ENCODE results near the gene UBE3B. TPM values are rescaled to one million over a fixed set of nuclear protein-coding genes. Genes with fewer than 3 reads are reported as not detected.

Gene UBE3B
- total RNA-seq, 1 experiment from 2014 or later = 3,976 TPM

DNA sequence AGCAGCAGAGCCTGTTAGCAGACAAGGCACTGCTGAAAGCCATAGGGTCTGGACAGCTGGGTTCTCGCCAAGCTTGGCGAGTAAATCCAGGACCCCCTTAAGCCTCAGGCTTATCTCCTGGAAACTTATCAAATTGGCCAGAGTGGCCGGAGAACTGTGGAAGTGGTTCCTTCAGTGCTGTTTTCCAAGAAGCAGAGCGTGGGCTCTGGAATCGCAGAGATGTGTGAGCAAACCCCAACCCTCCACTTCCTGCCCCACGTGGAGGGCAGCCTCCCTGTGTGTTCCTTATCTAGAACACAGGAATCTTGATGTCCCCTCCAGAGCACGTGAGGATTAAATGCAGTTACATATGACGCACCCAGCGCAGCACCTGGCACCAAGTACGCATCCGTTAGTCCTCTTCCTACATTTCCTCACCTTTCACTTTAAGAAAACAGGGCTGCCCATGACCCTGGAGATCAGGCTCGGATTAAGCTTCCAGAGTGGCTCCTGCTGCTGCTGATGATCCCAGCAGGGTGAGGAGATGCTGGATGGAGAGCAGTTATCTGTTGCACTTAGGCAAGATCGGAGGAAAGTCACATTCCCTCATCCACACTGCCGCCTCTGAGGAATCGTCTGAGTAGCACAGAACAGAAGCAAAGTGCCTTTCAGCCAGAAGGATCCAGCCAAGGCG, 60.9 kb downstream of the UBE3B start:
- no peak for DNase-seq (ENCODE audit: low read depth in 1 of 2, low spot score in 2 of 2)
- H3K4me1 ChIP-seq (replicated peaks) = peaks cover 18% of the 10 kb centered on the region
- H3K36me3 ChIP-seq = peaks cover 12% of the 10 kb centered on the region
- no peak overlapping the region for H3K4me3 ChIP-seq
- H3K27ac ChIP-seq = no peak overlapping the region
- H3K27me3 ChIP-seq (replicated peaks) = no peaks in the 10 kb centered on the region
- no peaks in the 10 kb centered on the region; the same call in 1 of the 2 replicates for H3K9me3 ChIP-seq (replicated peaks)

DNA sequence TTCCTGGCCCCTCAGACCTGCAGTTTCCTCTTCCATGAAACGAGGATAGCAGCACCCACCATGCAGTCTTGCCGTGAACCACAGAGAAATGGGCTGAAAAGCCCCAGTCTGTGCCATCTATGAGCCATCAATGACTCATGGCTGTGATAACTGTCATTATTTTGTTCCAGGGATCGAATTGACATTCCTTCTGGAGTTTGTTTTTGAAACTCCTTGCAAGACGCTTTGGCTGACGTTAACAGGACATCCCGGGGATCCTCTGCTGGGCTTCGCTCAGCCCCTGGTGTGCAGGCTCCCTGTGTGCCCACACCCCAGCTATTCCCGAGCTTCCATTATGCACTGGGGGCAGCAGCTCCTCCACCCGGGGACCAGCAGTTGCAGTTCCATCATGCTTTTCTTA, 62.1 kb downstream of the UBE3B start:
- no peaks in the 10 kb centered on the region for H3K27me3 ChIP-seq (replicated peaks)
- peak in 1 of 2 experiments; percentile 45 for DNase-seq (ENCODE audit: low read depth in 1 of 2, low spot score in 2 of 2)
- H3K4me3 ChIP-seq = no peak overlapping the region
- peaks cover 11% of the 10 kb centered on the region for H3K36me3 ChIP-seq
- H3K4me1 ChIP-seq (replicated peaks) = peaks cover 18% of the 10 kb centered on the region
- H3K9me3 ChIP-seq (replicated peaks) = no peaks in the 10 kb centered on the region; the same call in 1 of the 2 replicates
- 0 out of 2 replicates have a peak overlapping the region, but pooled peaks have one; percentile 11 for H3K27ac ChIP-seq

DNA sequence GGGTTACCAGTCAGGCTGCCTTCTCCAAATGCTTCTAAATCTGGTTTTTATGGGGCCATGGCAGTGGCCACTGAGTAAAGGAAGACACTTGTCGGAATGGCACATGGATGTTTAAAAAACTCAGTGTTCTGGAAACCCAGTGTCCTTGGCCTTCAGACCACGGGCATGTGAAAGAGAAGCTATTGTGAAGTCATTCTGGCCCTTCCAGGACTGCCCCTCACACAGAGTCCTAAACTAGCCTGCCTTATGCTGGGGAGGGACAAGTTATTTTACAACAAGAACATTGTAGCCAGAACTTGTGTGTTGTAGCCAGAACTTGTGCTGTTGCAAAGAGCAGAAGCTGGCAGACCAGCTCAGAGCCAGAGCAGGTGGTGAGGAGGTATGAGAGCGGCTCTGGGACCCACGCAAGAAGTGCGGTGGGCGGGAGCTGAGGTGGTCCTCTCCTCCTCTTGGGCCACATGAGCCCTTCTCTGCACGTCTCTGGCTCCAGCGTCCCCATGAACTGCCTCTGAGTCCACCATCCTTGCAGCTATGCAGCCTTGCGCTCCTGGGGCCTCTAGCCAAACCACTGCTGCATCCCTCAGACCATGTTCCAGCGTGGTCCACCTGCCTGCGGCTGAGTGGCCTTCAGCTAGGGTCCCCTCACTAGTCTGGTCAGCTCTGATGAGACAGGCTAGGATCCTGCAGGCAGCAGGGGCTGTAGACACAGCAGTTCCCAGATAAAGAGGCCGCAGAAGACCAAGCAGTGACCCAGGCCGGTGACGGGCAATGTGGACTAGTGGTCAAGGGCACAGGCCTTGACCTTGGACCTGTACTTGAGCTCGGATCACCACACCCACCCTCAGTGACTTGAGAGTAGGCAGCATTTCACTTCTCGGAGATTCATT, 63.3 kb downstream of the UBE3B start:
- Histone ChIP-seq H3K27me3 (replicated peaks) (no peaks in the 10 kb centered on the region), H3K4me3 (no peak overlapping the region), H3K36me3 (peaks cover 4% of the 10 kb centered on the region; the same call in 1 of the 2 replicates), H3K4me1 (replicated peaks) (peaks cover 23% of the 10 kb centered on the region), H3K27ac (no peak overlapping the region), H3K9me3 (replicated peaks) (no peaks in the 10 kb centered on the region; the same call in 1 of the 2 replicates)
- DNase-seq (ENCODE audit: low read depth in 1 of 2, low spot score in 2 of 2) = no peak

DNA sequence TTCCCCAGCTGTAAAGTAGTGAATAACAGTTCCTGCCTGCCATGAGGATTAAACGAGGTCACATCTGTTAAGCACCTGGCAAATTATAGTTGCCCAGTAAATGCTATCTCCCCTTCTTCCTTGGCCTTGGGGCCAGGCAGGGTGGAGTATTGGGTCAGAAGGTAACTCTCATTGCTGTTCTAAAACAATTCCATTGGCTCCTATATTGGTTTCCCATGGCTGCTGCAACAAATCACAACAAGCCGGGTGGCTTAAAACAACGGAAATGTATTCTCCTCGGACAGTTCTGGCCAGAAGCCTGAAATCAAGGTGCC, 63.9 kb downstream of the UBE3B start:
- Histone ChIP-seq H3K9me3 (replicated peaks) (no peaks in the 10 kb centered on the region; the same call in 1 of the 2 replicates), H3K36me3 (peaks cover 4% of the 10 kb centered on the region; the same call in 1 of the 2 replicates), H3K4me1 (replicated peaks) (peaks cover 23% of the 10 kb centered on the region), H3K4me3 (no peak overlapping the region), H3K27ac (no peak overlapping the region), H3K27me3 (replicated peaks) (no peaks in the 10 kb centered on the region)
- DNase-seq (ENCODE audit: low read depth in 1 of 2, low spot score in 2 of 2) = no peak

DNA sequence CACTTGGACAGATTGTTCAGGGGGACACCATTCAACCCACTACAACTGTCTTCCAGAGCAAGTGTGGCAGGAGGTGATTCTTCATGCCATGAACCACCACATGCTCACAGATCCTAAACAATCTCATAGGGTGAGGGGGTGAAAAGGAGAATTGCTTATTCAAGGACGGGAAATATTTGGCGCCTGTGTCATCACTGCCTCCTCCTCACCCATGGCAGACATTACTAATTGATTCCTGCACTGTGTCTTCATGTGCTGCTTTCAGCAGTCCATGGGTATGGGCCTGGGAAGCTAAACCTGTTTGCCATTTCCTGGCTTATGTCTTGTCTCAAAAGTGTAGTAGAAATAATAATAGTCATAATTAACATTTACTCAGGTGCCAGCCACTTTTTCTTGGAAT, 64.6 kb downstream of the UBE3B start:
- Histone ChIP-seq H3K4me1 (replicated peaks) (peaks cover 23% of the 10 kb centered on the region), H3K36me3 (peaks cover 4% of the 10 kb centered on the region; the same call in 1 of the 2 replicates), H3K27ac (no peak overlapping the region), H3K27me3 (replicated peaks) (no peaks in the 10 kb centered on the region), H3K4me3 (no peak overlapping the region), H3K9me3 (replicated peaks) (no peaks in the 10 kb centered on the region; the same call in 1 of the 2 replicates)
- no peak for DNase-seq (ENCODE audit: low read depth in 1 of 2, low spot score in 2 of 2)

DNA sequence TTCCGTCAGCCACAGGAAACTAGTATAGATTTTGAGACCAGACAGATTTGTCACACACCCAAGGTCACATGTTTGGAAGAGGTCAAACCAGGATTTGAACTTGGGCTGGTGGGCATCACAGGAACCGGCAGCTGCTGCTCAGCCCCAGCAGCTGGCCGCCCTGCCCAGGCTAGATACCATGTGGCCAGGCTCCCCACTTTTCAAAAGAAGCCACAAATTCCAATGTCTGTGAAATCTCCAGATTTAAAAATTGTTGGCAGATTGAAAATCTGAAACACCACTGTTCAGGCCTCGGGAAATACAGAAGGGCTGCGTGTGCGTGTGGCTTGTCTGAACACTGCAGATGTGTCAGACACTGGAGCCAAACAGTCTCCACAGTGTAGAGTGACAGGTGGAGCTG, 65.4 kb downstream of the UBE3B start:
- no peaks in the 10 kb centered on the region; the same call in 1 of the 2 replicates for H3K9me3 ChIP-seq (replicated peaks)
- no peak for DNase-seq (ENCODE audit: low read depth in 1 of 2, low spot score in 2 of 2)
- H3K4me3 ChIP-seq = no peak overlapping the region
- H3K27me3 ChIP-seq (replicated peaks) = no peaks in the 10 kb centered on the region
- peaks cover 4% of the 10 kb centered on the region; the same call in 1 of the 2 replicates for H3K36me3 ChIP-seq
- H3K4me1 ChIP-seq (replicated peaks) = peaks cover 23% of the 10 kb centered on the region
- H3K27ac ChIP-seq = no peak overlapping the region

DNA sequence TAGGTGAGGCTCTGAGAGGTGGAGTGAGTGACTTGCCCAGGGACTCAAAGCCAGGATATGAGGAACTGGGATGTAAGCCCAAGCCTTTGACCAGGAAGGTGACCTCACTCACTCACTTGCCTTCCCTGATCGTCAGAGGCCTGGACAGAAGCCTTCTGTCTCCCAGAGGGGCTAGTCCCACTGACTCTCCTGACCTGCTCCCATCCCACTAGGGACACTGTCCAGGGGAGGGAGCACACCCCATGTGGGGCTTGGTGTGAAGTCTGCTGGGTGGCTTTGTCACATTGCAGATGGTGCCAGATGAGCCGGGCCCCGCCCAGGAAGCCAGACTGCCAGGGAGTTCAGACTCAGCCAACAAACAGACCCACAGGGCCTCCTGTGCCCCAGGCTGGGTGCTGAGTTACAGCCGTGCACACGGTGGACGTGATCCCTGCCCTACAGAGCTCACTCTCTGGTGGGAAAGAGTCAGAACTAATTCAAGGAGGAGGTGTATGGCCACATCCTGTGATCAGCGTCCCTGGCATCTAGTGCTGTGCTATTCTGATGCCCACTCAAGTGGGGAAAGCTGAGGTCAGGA, 67.6 kb downstream of the UBE3B start:
- H3K36me3 ChIP-seq = no peaks in the 10 kb centered on the region
- DNase-seq (ENCODE audit: low read depth in 1 of 2, low spot score in 2 of 2) = no peak
- H3K9me3 ChIP-seq (replicated peaks) = no peaks in the 10 kb centered on the region; the same call in 1 of the 2 replicates
- H3K4me1 ChIP-seq (replicated peaks) = peaks cover 7% of the 10 kb centered on the region
- H3K4me3 ChIP-seq = no peak overlapping the region
- peaks cover 12% of the 10 kb centered on the region for H3K27me3 ChIP-seq (replicated peaks)
- no peak overlapping the region for H3K27ac ChIP-seq

DNA sequence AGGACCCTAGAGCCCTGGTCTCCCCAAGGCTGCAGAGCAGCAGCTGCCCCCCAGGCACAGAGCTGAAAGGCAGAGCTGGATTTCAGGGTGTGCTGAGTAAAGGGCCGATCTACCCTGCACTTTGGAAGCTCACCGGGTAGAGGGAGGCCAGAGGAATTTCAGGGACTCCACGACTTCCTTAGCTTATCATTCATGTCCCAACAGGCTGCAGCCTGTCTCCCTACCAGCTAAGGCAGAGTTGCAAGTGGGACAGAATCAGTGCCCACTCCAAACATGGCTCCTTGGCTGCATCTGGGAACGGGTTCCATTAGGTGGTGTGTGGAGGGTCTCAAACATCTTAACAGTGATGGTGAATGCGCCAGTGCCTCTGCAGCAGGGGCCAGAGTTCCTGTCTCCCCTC, 68.4 kb downstream of the UBE3B start:
- Histone ChIP-seq H3K36me3 (no peaks in the 10 kb centered on the region), H3K27ac (no peak overlapping the region)

DNA sequence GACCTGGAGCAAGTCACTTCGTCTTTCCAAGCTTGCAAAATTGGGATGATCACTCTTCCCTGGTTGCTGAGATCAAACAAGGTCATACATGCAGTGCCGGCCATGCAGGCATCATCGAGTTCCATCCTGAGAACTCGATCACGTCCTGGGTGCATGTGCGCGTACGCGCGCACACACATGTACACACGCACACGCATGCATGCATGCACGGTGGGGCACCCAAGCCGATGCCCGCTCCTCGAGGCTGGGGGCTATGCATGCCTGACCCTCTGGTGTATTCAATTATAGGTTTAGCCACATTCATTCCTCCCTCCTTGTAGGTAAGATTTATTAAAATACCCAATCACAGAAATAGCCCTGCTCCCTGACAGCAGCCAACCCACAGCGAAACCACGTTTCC, 69.9 kb downstream of the UBE3B start:
- Histone ChIP-seq H3K27ac (no peak overlapping the region), H3K27me3 (replicated peaks) (peaks cover 19% of the 10 kb centered on the region), H3K36me3 (no peaks in the 10 kb centered on the region), H3K4me3 (no peak overlapping the region), H3K4me1 (replicated peaks) (peaks cover 6% of the 10 kb centered on the region; the same call in 1 of the 2 replicates), H3K9me3 (replicated peaks) (no peaks in the 10 kb centered on the region; the same call in 1 of the 2 replicates)
- DNase-seq (ENCODE audit: low read depth in 1 of 2, low spot score in 2 of 2) = no peak

More for the DNA sequence above, 68.4 kb downstream of the UBE3B start:
- Histone ChIP-seq H3K4me3 (no peak overlapping the region), H3K9me3 (replicated peaks) (no peaks in the 10 kb centered on the region; the same call in 1 of the 2 replicates), H3K27me3 (replicated peaks) (peaks cover 15% of the 10 kb centered on the region), H3K4me1 (replicated peaks) (peaks cover 6% of the 10 kb centered on the region; the same call in 1 of the 2 replicates)
- DNase-seq (ENCODE audit: low read depth in 1 of 2, low spot score in 2 of 2) = no peak

DNA sequence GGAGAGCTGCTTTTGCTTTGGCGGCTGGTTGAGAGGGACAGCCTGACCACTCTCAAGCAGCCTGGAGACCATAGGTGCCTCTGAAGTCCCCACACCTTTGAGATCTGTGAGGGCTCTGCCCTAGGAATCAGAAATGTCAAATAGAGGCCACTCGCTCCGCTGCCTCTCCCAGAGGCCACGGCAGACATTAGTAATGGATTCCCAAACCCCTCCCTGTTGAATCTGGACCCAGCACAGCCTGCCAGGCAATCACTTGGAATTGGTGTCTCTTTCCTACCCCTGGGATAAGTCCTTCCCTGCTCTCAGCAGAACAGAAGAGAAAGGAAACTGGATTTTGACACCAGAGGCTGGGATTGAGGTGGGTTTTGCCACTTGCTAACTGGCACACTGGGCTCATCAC, 70.8 kb downstream of the UBE3B start:
- Histone ChIP-seq H3K36me3 (no peaks in the 10 kb centered on the region), H3K27ac (no peak overlapping the region), H3K4me1 (replicated peaks) (peaks cover 6% of the 10 kb centered on the region; the same call in 1 of the 2 replicates), H3K27me3 (replicated peaks) (peaks cover 19% of the 10 kb centered on the region), H3K4me3 (no peak overlapping the region), H3K9me3 (replicated peaks) (no peaks in the 10 kb centered on the region)
- no peak for DNase-seq (ENCODE audit: low read depth in 1 of 2, low spot score in 2 of 2)

DNA sequence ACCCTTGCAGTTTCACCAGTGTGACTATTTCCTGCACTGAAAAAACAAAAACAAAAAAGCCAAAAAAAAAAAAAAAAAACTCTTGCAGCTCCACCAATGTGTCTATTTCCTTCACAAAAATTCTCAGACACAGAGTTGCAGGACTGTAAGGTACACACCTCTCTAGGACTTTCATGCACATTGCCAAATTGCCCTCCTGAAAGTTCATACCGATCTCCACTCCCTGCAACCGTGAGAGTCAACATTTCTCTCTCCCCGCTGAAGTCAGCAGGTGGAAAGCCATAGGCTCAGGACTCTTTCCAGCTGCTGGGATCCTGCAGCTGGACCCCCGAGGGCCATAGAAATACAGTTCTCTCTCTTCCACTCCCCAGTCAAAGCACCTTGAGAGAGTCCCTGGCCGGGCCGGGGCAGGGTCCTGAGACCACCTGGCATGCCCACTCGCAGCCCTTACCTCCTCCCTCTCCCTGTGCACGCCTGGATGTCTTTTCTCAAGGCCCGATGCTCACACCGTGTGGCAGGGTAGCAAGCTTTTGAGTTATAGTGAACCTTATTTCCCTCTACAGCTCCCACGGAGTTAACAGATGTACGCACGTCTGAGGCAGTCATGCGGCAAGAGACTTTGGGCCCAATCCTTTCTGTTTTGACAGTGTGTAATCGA, 72.3 kb downstream of the UBE3B start:
- no peak for DNase-seq (ENCODE audit: low read depth in 1 of 2, low spot score in 2 of 2)
- Histone ChIP-seq H3K4me1 (replicated peaks) (peaks cover 6% of the 10 kb centered on the region; the same call in 1 of the 2 replicates), H3K9me3 (replicated peaks) (no peaks in the 10 kb centered on the region), H3K4me3 (no peak overlapping the region), H3K27ac (no peak overlapping the region), H3K36me3 (no peaks in the 10 kb centered on the region), H3K27me3 (replicated peaks) (peaks cover 28% of the 10 kb centered on the region)

DNA sequence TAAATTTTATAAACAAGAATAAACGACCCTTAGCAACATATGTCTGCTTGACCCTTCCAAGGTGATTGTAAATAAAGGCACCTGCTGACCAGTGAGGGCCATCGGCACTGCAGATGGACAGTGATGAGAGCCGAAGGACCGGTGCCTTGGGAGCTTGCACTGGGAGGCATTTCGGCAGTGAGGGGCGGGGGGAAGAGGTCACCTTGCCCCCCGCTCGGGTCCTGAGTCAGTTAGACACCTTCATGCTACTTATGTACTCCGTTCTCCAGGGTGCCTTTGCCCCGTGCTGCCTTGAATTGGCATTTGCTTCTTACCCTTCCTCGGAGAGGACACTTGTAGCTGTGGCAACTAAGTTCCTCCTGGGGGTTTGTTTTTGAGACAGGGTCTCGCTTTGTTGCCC, 72.8 kb downstream of the UBE3B start:
- Histone ChIP-seq H3K4me3 (no peak overlapping the region), H3K27me3 (replicated peaks) (peaks cover 29% of the 10 kb centered on the region), H3K27ac (no peak overlapping the region), H3K36me3 (no peaks in the 10 kb centered on the region), H3K4me1 (replicated peaks) (peaks cover under 1% of the 10 kb centered on the region; the same call in 1 of the 2 replicates), H3K9me3 (replicated peaks) (no peaks in the 10 kb centered on the region)
- no peak for DNase-seq (ENCODE audit: low read depth in 1 of 2, low spot score in 2 of 2)

DNA sequence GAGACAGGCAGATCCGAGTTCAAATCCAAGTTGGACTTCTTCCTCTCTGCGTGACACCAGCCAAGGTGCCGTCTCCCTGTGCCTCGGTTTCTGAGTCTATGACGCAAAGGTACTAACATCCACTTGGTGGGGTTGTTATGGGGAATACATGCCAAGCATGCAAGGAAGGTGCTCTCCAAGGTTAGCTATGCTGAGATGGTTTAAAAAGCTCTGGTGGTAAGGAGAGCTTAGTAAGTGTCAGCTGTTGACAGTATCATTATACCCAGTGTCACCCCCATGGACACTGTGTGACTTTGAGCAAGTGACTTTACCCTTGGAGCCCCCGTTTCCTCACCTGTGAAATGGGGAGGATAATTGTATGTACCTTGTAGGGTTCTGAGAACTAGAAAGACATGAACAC, 73.7 kb downstream of the UBE3B start:
- no peak overlapping the region for H3K27ac ChIP-seq
- no peak overlapping the region for H3K4me3 ChIP-seq
- peaks cover 29% of the 10 kb centered on the region for H3K27me3 ChIP-seq (replicated peaks)
- H3K36me3 ChIP-seq = no peaks in the 10 kb centered on the region
- DNase-seq (ENCODE audit: low read depth in 1 of 2, low spot score in 2 of 2) = no peak
- H3K9me3 ChIP-seq (replicated peaks) = no peaks in the 10 kb centered on the region
- H3K4me1 ChIP-seq (replicated peaks) = no peaks in the 10 kb centered on the region
